ENCODE measurements around the gene COL3A1.

COL3A1 gene

GRCh38 chr2:188984065-188984491 lies 9.9 kb downstream of the COL3A1 start:
- DNase-seq = no peak
- Mint-ChIP-seq H3K4me1 (ENCODE audit: low read depth) (peaks cover 7% of the 10 kb centered on the region), H3K36me3 (ENCODE audit: low read depth) (no peaks in the 10 kb centered on the region), H3K4me3 (no peak overlapping the region), H3K27me3 (peaks cover 3% of the 10 kb centered on the region), H3K27ac (no peak overlapping the region), H3K9me3 (no peaks in the 10 kb centered on the region)

- no peaks in the 10 kb centered on the region for H3K36me3 Mint-ChIP-seq (ENCODE audit: low read depth)
- no peaks in the 10 kb centered on the region for H3K9me3 Mint-ChIP-seq
- H3K4me3 Mint-ChIP-seq = no peak overlapping the region
- peaks cover 3% of the 10 kb centered on the region for H3K27me3 Mint-ChIP-seq
- DNase-seq = no peak
- H3K27ac Mint-ChIP-seq = no peak overlapping the region
- peaks cover 1% of the 10 kb centered on the region for H3K4me1 Mint-ChIP-seq (ENCODE audit: low read depth)
These were observed 10.5 kb downstream of the COL3A1 start for GRCh38 chr2:188984680-188985079.

- Mint-ChIP-seq H3K36me3 (ENCODE audit: low read depth) (no peaks in the 10 kb centered on the region), H3K4me3 (no peak overlapping the region), H3K27me3 (peaks cover 3% of the 10 kb centered on the region), H3K9me3 (no peaks in the 10 kb centered on the region), H3K27ac (no peak overlapping the region), H3K4me1 (ENCODE audit: low read depth) (no peaks in the 10 kb centered on the region)
- no peak for DNase-seq
These were observed 12.7 kb downstream of the COL3A1 start for GRCh38 chr2:188986839-188987238.

- H3K4me1 Mint-ChIP-seq (ENCODE audit: low read depth) = no peaks in the 10 kb centered on the region
These were observed 19.1 kb downstream of the COL3A1 start for GRCh38 chr2:188993247-188993646.

DNA sequence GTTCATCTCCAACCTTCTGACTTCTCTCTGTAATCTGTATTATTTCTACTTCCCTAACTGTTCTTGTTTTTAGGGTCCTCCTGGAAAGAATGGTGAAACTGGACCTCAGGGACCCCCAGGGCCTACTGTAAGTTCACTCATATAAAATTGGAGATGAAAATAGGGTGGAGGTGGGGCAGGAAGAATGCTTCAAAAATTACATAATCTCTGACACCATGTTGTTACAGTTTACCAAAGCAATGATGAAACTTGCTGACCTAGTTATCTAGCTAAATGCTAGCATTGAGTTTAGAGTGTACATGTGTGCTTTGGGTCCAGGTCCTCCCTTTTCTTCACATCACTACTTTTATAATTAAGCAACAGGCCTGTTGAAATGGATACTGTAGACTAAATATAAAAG lies 23.1 kb downstream of the COL3A1 start:
- H3K4me1 Mint-ChIP-seq (ENCODE audit: low read depth) = peaks cover 4% of the 10 kb centered on the region
- no peak overlapping the region for H3K4me3 Mint-ChIP-seq
- H3K27me3 Mint-ChIP-seq = no peaks in the 10 kb centered on the region
- H3K36me3 Mint-ChIP-seq (ENCODE audit: low read depth) = no peaks in the 10 kb centered on the region
- H3K9me3 Mint-ChIP-seq = no peaks in the 10 kb centered on the region
- no peak overlapping the region for H3K27ac Mint-ChIP-seq
- no peak for DNase-seq

More at GRCh38 chr2:188993247-188993646, 19.1 kb downstream of the COL3A1 start:
- H3K4me3 Mint-ChIP-seq = no peak overlapping the region
- H3K36me3 Mint-ChIP-seq (ENCODE audit: low read depth) = no peaks in the 10 kb centered on the region
- H3K27ac Mint-ChIP-seq = no peak overlapping the region
- no peak for DNase-seq
- H3K27me3 Mint-ChIP-seq = no peaks in the 10 kb centered on the region
- no peaks in the 10 kb centered on the region for H3K9me3 Mint-ChIP-seq

- H3K27ac Mint-ChIP-seq = no peak overlapping the region
- H3K9me3 Mint-ChIP-seq = no peaks in the 10 kb centered on the region
- peaks cover 4% of the 10 kb centered on the region for H3K4me1 Mint-ChIP-seq (ENCODE audit: low read depth)
- H3K27me3 Mint-ChIP-seq = no peaks in the 10 kb centered on the region
- no peak overlapping the region for H3K4me3 Mint-ChIP-seq
- H3K36me3 Mint-ChIP-seq (ENCODE audit: low read depth) = no peaks in the 10 kb centered on the region
- no peak for DNase-seq
These were observed 26.0 kb downstream of the COL3A1 start for GRCh38 chr2:189000221-189000620.

DNA sequence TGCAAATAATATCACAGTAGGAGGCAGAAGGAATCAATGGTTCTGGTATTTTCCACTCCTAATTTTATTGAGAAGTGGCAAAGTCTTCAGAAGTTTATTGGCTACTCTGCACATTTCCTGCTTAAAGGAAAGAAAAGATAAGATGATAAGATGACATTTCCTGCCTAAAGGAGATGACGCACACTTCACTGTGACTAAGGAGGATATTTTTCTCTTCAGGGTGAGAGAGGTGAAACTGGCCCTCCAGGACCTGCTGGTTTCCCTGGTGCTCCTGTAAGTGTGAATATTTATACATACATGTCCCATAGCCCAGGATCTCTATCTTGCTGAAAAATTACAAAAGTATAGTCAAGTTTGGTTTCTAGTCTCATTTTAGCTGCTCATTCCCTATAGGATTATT lies 27.9 kb downstream of the COL3A1 start:
- DNase-seq = no peak
- Mint-ChIP-seq H3K4me3 (no peak overlapping the region), H3K4me1 (ENCODE audit: low read depth) (peaks cover 4% of the 10 kb centered on the region), H3K27ac (no peak overlapping the region), H3K9me3 (no peaks in the 10 kb centered on the region), H3K36me3 (ENCODE audit: low read depth) (no peaks in the 10 kb centered on the region), H3K27me3 (peaks cover 7% of the 10 kb centered on the region)

- Mint-ChIP-seq H3K4me3 (no peak overlapping the region), H3K27me3 (peaks cover 7% of the 10 kb centered on the region), H3K4me1 (ENCODE audit: low read depth) (no peaks in the 10 kb centered on the region)
These were observed 34.5 kb downstream of the COL3A1 start for GRCh38 chr2:189008555-189009262.

GRCh38 chr2:189010536-189010935 lies 36.4 kb downstream of the COL3A1 start:
- Mint-ChIP-seq H3K36me3 (ENCODE audit: low read depth) (no peaks in the 10 kb centered on the region), H3K4me3 (no peak overlapping the region), H3K4me1 (ENCODE audit: low read depth) (no peaks in the 10 kb centered on the region), H3K27ac (no peak overlapping the region), H3K9me3 (no peaks in the 10 kb centered on the region), H3K27me3 (peaks cover 7% of the 10 kb centered on the region)
- DNase-seq = no peak

More at GRCh38 chr2:189008555-189009262, 34.5 kb downstream of the COL3A1 start:
- Mint-ChIP-seq H3K9me3 (no peaks in the 10 kb centered on the region), H3K27ac (no peak overlapping the region), H3K36me3 (ENCODE audit: low read depth) (no peaks in the 10 kb centered on the region)
- DNase-seq = no peak

GRCh38 chr2:189012351-189012750 lies 38.2 kb downstream of the COL3A1 start:
- Mint-ChIP-seq H3K27me3 (no peaks in the 10 kb centered on the region), H3K4me1 (ENCODE audit: low read depth) (no peaks in the 10 kb centered on the region), H3K9me3 (no peaks in the 10 kb centered on the region), H3K36me3 (ENCODE audit: low read depth) (no peaks in the 10 kb centered on the region), H3K4me3 (no peak overlapping the region), H3K27ac (no peak overlapping the region)
- no peak for DNase-seq

GRCh38 chr2:189013031-189013430 lies 38.9 kb downstream of the COL3A1 start:
- Mint-ChIP-seq H3K27me3 (peaks cover 2% of the 10 kb centered on the region), H3K4me3 (no peak overlapping the region), H3K27ac (no peak overlapping the region), H3K36me3 (ENCODE audit: low read depth) (no peaks in the 10 kb centered on the region), H3K9me3 (no peaks in the 10 kb centered on the region), H3K4me1 (ENCODE audit: low read depth) (no peaks in the 10 kb centered on the region)
- DNase-seq = no peak

GRCh38 chr2:189013671-189014448 lies 39.7 kb downstream of the COL3A1 start:
- H3K36me3 Mint-ChIP-seq (ENCODE audit: low read depth) = no peaks in the 10 kb centered on the region
- DNase-seq = no peak
- no peaks in the 10 kb centered on the region for H3K9me3 Mint-ChIP-seq
- no peak overlapping the region for H3K4me3 Mint-ChIP-seq
- H3K4me1 Mint-ChIP-seq (ENCODE audit: low read depth) = no peaks in the 10 kb centered on the region
- no peak overlapping the region for H3K27ac Mint-ChIP-seq
- H3K27me3 Mint-ChIP-seq = peaks cover 2% of the 10 kb centered on the region

DNA sequence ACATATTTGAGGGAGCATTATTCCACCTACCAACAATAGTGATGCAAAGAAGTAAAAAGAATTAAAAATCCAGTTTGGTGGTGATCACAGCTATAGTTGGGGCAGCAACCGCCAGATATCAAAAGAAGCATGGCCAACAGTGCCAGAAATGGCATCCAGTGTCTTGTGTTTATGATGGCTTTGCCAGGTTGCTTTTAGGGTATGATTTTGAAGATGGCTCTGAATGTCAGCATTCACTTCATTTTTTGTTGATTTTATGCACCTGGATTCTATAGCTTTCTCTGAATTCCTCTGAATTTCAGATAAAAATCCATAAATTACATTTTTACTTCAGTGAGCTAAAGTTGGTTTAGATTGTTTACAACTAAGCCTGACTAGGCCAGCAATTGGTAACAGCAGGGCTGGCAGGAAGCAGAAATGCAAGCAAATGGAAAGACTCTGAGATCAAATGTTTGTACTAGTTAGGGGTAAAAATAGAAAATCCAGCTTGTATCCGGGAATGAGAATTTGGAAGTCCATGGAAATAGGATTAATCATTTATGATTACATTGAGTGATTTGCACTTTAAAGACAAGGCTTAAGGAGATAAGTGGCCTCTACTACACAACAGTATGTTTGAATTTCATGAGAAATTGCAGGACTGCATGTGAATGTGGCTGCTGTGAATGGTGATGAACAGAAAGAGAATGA lies 40.4 kb downstream of the COL3A1 start:
- Mint-ChIP-seq H3K36me3 (ENCODE audit: low read depth) (no peaks in the 10 kb centered on the region), H3K4me1 (ENCODE audit: low read depth) (no peaks in the 10 kb centered on the region)

DNA sequence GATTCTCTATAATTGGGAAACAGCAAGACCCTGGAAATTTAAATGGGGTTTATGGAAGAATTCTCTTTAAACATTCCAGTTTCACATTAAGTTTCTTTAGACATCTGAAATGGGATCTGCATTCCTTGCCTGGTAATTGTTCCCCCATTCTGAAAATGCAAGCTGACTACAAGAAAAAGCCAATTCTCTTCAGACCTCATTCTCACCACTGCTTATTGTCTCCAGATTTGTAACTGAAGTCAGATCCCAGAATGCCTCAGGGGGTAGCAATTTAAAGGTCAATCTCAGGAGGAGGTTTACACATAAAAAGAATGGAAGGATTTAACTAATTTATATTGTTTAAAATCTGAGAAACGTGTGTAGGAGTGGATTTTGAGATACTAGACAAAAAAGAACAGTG lies 41.2 kb downstream of the COL3A1 start:
- no peak overlapping the region for H3K4me3 Mint-ChIP-seq
- H3K36me3 Mint-ChIP-seq (ENCODE audit: low read depth) = no peaks in the 10 kb centered on the region
- H3K27me3 Mint-ChIP-seq = peaks cover 6% of the 10 kb centered on the region
- no peak overlapping the region for H3K27ac Mint-ChIP-seq
- no peaks in the 10 kb centered on the region for H3K9me3 Mint-ChIP-seq
- no peaks in the 10 kb centered on the region for H3K4me1 Mint-ChIP-seq (ENCODE audit: low read depth)
- no peak for DNase-seq

More for the DNA sequence above, 40.4 kb downstream of the COL3A1 start:
- Mint-ChIP-seq H3K4me3 (no peak overlapping the region), H3K9me3 (no peaks in the 10 kb centered on the region), H3K27me3 (peaks cover 6% of the 10 kb centered on the region), H3K27ac (no peak overlapping the region)
- DNase-seq = no peak
